ENCODE measurements around the gene FAM170B. TPM values are rescaled to one million over a fixed set of nuclear protein-coding genes. Genes with fewer than 3 reads are reported as not detected.

Gene FAM170B
- total and polyA plus RNA-seq, 2 experiments from 2014 or later, result not detected

DNA sequence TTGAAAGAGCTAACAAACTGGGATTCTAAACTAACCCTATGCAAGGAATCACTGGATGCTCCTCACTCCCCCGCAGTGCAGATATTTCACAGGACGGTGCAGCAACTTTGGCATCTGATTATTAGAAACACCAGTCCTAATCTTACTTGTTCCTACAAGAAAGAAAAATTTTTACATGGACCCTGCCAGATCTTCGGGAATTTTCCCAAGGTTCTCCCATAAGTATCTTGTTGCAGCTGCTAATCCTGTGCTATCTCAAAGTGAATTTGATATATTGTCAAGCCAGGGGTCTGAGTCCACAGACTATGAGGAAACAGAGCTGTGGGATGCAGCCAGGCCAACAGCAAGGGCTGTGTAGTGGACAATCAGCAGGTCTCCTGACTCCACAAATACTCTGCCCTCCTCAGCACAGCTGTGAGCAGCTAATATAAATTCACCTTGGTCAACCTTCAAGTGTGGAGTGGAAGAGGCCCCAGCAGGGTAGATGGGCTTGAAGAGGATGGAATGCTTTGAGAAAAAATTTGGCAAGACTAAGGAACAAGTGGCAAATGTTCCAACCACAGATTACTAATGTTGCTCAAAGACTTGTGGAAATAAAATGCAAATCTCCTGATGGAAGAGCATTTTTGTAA, 44.1 kb downstream of the FAM170B start (continued):
- no peak for TF ChIP-seq ZNF331 (CRISPR knock-in tag; IDR thresholded peaks at IDR 0.05; ENCODE audit: low read depth)
- TF ChIP-seq JUNB (IDR thresholded peaks at IDR 0.05; ENCODE audit: unreplicated experiment), result no peak
- no peak for TF ChIP-seq EZH2phosphoT487 (IDR thresholded peaks at IDR 0.05; ENCODE audit: unreplicated experiment)

- no peak overlapping the region for H3K4me3 Mint-ChIP-seq
- ATAC-seq, result peak; percentile 63
Measured at GRCh38 chr10:49089152-49089551, 44.7 kb downstream of the FAM170B start.

More at GRCh38 chr10:49089152-49089551, 44.7 kb downstream of the FAM170B start:
- Histone ChIP-seq H3K4me2 (no peak overlapping the region), H3K27ac (ENCODE audit: low read depth) (no peak overlapping the region), H3K4me3 (no peak overlapping the region), H3K4me1 (ENCODE audit: insufficient read depth) (no peaks in the 10 kb centered on the region), H3K9me2 (ENCODE audit: insufficient read depth) (no peaks in the 10 kb centered on the region), H3K79me2 (replicated peaks; ENCODE audit: insufficient read depth) (no peaks in the 10 kb centered on the region), H3K27me3 (ENCODE audit: insufficient read depth) (no peaks in the 10 kb centered on the region), H3K36me3 (ENCODE audit: insufficient read depth) (no peaks in the 10 kb centered on the region), H2AFZ (no peak overlapping the region), H4K20me1 (replicated peaks; ENCODE audit: insufficient read depth) (no peaks in the 10 kb centered on the region), H3F3A (replicated peaks; ENCODE audit: low read depth) (no peaks in the 10 kb centered on the region)
- Mint-ChIP-seq H3K36me3 (ENCODE audit: low read depth) (peaks cover 8% of the 10 kb centered on the region), H3K27me3 (ENCODE audit: insufficient read depth, low read depth, poor library complexity) (peaks cover 3% of the 10 kb centered on the region), H3K9me3 (peaks cover 15% of the 10 kb centered on the region; the same call in 2 of the 3 replicates), H3K27ac (no peak overlapping the region), H3K4me1 (peaks cover 4% of the 10 kb centered on the region; the same call in 2 of the 3 replicates)
- no peak for DNase-seq (ENCODE audit: low spot score)
- TF ChIP-seq JUNB (IDR thresholded peaks at IDR 0.05; ENCODE audit: unreplicated experiment), result no peak
- no peak for TF ChIP-seq ZNF331 (CRISPR knock-in tag; IDR thresholded peaks at IDR 0.05; ENCODE audit: low read depth)
- no peak for TF ChIP-seq STAT1 (IDR thresholded peaks at IDR 0.05; ENCODE audit: unreplicated experiment)
- no peak for TF ChIP-seq ZNF114 (CRISPR knock-in tag; IDR thresholded peaks at IDR 0.05)
- no peak for TF ChIP-seq EZH2phosphoT487 (IDR thresholded peaks at IDR 0.05; ENCODE audit: unreplicated experiment)
- no peak for TF ChIP-seq ETS1 (IDR thresholded peaks at IDR 0.05)
- no peak for TF ChIP-seq CREB1 (CRISPR knock-in tag; IDR thresholded peaks at IDR 0.05; ENCODE audit: low read depth)
- TF ChIP-seq NANOG (IDR thresholded peaks at IDR 0.05; ENCODE audit: borderline replicate concordance), result no peak
- TF ChIP-seq, protein P1, sequence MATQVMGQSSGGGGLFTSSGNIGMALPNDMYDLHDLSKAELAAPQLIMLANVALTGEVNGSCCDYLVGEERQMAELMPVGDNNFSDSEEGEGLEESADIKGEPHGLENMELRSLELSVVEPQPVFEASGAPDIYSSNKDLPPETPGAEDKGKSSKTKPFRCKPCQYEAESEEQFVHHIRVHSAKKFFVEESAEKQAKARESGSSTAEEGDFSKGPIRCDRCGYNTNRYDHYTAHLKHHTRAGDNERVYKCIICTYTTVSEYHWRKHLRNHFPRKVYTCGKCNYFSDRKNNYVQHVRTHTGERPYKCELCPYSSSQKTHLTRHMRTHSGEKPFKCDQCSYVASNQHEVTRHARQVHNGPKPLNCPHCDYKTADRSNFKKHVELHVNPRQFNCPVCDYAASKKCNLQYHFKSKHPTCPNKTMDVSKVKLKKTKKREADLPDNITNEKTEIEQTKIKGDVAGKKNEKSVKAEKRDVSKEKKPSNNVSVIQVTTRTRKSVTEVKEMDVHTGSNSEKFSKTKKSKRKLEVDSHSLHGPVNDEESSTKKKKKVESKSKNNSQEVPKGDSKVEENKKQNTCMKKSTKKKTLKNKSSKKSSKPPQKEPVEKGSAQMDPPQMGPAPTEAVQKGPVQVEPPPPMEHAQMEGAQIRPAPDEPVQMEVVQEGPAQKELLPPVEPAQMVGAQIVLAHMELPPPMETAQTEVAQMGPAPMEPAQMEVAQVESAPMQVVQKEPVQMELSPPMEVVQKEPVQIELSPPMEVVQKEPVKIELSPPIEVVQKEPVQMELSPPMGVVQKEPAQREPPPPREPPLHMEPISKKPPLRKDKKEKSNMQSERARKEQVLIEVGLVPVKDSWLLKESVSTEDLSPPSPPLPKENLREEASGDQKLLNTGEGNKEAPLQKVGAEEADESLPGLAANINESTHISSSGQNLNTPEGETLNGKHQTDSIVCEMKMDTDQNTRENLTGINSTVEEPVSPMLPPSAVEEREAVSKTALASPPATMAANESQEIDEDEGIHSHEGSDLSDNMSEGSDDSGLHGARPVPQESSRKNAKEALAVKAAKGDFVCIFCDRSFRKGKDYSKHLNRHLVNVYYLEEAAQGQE (IDR thresholded peaks at IDR 0.05; ENCODE audit: unreplicated experiment), result no peak
- TF ChIP-seq EZH2 (IDR thresholded peaks at IDR 0.05; ENCODE audit: low read depth, unreplicated experiment), result no peak
